GM18505 (cell line): ENCODE measurements around the gene PRKAR1B.
A peak's percentile ranks its signal among the peaks of the same experiment; 100 is the strongest.

Experiments
- ATAC-seq: cut with Tn5 transposase; IDR thresholded peaks from one replicate; pipeline ENCODE4 v1.9.1; 2021; ENCODE audit not compliant: unreplicated experiment
- POLR2A ChIP-seq: IDR thresholded peaks from 4 replicates; pipeline ENCODE4 v1.6.1; 2011; ENCODE audit warnings: borderline replicate concordance; ENCODE audit not compliant: insufficient read depth, insufficient read length; ENCODE audit errors: extremely low read depth

The PRKAR1B gene

DNA sequence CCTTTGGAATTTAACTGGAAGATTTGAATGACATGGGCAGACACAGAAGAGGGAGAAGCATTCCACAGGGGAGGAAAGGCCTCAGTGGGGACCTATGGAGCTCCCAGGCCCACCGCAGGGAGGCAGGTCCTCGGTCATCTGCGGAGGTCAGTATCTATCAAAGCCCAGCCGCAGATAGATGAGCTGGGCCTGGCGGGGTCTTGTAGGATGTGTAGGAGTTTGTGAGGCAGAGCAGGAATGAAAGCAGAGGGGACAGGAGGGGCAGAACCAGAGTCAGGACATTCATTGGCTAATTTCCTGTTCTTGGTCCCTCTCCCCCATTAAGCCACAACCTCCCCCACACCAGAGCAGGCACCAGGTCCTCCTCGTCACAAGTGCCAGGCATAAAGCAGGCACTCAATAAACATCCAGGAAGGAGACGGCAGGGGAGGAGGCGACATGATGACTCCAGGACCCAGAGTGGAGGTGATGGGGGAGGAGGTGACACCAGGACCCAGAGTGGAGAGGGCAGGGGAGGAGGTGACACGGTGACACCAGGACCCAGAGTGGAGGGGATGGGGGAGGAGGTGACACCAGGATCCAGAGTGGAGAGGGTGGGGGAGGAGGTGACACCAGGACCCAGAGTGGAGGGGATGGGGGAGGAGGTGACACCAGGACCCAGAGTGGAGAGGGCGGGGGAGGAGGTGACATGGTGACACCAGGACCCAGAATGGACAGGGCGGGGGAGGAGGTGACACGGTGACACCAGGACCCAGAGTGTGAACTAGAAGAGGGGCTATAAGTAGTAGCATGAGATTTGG is 123.7 kb downstream of the PRKAR1B start:
- no peak for ATAC-seq

GRCh38 chr7:602341-603141 is 124.5 kb downstream of the PRKAR1B start:
- TF ChIP-seq POLR2A = peak; percentile 57
- no peak for ATAC-seq

More for the DNA sequence above, 123.7 kb downstream of the PRKAR1B start:
- no peak for TF ChIP-seq POLR2A

DNA sequence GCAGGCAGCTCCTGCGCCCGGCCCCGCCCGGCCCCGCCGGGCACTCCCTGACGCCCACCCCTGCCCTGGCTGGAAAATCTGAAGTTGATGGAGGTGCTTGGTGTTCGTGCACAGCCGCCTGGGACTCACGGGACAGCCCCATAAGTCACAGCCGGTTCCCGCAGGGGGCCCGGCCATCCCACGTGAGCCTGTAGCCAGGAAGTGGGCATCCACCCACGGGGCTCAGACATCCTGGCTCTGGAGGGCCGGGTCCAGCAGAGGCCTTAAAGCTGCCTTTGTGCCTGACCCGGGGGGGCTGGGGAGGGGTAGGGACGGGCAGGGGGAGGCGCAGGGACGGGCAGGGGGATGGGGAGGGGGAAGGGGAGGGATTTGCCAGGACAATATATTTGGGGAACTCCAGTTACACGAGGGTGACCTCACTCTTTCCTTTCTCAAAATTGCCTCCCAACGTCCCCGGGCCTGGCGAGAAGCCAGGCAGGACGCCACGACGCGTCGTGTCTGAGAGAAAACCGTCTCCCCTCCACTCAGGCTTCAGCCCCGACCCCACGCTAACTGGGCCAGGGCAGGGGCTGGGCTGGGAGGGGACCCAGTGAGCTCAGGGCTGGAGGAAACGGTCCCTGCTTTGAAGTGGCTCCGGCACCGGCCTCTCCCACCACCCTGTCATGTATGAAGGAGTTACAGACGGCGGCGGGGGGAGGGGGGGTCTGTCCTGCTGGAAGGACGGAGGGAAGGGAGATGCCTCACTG is 125.3 kb downstream of the PRKAR1B start:
- TF ChIP-seq POLR2A = peak; percentile 66
- peak; percentile 34 for ATAC-seq

GRCh38 chr7:601036-601594 is 126.0 kb downstream of the PRKAR1B start:
- ATAC-seq = no peak
- no peak for TF ChIP-seq POLR2A

DNA sequence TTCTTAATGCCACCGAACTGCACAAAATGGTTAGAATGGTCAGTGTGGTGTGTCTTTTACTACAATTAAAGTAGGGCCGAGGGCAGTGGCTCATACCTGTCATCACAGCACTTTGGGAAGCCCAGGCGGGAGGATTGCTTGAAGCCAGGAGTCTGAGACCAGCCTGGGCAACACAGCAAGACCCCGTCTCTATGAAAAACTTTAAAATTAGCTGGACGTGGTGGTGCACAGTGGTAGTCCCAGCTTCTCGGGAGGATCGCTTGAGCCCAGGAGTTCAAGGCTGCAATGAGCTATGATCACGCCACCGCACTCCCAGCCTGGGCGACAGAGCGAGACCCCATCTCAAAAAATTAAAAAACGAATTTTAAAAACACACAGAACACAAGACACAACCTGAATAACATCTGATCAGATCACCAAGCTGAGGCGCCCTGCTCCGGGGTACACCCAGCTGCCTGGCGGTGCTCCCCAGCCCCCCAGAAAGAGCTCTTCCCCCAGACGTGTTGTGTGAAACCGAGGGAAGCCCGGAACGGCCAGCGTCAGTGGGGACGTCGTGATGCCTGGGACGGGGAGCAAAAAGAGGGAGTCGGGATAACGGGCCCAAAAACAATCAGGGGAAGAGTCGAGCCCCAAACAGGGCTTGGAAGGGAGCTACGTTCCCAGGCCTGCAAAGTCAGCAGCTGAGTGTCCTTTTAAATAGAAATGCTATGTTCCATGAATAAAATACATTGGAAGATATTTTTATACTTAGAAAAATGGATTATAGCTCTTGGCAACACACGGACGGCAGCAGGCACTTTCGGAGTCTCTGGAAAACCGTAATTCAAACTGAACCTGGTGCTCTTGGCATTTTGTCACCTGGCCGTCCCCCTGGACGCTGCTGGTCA is 126.7 kb downstream of the PRKAR1B start:
- no peak for ATAC-seq
- no peak for TF ChIP-seq POLR2A

DNA sequence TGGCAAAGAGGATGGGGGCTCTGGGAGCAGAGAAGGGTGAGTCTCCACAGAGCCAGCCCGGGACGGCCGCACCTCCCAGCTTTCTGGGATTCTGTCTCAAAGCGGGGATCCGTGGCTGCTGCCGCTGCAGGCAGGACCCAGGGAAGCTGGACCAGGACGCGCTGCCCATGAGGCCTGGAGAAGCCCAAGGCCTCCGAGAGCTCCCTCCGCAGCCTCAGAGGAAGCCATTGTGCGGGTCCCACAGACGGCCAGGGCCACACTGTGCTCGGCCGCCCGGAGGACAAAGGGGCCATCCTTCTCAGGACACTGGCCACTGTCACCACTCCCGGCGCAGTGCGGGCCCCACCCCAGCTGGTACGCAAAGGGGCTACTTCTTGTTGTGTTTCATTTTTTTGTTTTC is 128.2 kb downstream of the PRKAR1B start:
- TF ChIP-seq POLR2A = no peak
- no peak for ATAC-seq

DNA sequence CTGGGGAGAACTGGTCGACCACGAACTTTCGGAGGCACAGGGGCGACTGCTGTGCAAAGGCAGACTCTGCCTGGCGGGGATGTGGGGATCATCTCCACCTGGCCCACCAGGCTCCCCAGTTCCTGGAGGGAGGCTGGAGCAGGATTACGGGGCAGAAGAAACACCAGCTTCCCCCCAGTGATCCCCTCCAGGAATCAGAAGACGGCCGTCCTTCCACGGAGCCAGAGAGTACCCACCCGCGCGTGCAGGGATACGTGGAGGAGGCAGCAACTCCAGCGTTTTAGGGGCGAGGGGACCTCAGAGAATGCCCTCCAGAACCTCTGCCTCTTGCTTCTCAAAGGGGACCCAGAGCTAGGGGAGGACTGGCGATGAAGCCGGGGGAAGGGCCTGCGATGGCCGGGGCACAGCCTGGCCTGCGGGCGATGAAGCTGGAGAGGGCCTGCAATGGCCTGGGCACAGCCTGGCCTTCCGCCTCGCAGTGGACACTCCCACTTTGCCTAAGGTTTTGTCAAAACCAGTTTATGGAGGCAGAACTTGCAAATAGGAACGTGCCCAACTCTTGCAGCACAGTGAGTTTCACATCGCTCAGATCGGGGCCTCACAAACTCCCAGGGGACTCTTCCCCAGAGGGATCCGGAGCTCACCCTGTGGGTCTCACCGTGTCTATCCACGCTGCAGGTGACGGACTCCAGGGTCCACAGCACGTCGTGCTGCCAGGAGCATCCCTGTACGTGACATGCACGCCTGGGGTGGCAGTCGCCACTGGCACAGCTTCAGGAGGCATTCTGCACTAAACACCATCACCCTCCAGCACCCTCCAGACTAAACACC is 129.5 kb downstream of the PRKAR1B start:
- no peak for ATAC-seq
- no peak for TF ChIP-seq POLR2A

DNA sequence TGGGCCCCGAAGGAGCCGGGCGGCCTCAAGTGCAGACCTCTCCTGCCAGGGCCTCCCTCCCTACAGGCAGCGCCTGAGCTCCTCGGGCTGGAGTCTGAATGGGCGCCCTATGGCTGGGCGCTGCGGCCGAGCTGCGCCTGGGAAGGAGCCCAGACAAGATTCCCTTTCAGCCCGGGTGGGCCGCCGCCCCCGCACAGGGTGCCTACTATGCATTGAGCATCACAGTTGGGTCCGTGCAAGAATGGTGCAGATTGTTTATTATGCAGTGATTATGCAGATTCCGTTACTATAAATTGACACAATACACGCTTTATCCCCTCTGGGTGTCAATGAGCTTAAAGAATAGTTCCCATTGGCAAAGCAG is 130.3 kb downstream of the PRKAR1B start:
- no peak for TF ChIP-seq POLR2A
- ATAC-seq = no peak

DNA sequence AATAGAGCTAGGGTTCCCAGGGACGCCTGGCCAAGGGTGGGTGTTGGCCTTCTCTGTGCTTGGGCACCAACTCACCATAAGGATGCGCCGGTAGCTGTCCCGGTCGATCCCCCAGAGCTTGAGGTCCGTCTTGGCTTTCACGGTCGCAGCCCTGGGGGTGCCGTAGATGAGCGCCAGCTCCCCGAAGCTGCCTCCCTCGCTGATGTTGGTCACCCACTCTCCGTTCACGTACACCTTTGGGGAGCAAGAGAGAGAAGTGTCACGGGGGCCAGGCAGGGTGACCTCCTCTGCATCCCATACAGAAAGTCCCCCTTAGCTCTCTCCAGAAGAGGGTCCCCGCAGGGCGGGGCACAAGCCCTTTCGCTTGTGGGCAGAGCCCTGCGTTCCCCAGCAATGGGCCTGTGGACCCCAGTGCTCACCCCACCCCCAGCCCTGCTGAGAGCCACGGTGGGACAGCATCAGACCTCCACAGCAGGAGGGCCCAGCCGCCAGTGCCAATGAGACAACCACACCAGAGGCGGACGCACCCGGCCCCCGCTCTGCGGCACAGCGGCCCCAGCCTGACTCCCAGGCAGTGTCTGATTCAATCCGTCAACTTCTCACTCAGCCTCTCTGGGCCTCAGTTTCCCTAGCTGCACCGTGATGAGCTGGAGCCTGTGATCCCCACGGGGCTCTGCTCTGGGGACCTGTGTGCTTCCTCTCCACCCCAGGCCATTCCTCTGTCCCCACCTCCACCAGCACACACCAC is 130.8 kb downstream of the PRKAR1B start:
- ATAC-seq = no peak
- TF ChIP-seq POLR2A = no peak

- TF ChIP-seq POLR2A = no peak
- ATAC-seq = no peak
These were observed 131.5 kb downstream of the PRKAR1B start for GRCh38 chr7:595621-596010.
